ENCODE measurements around the gene GALNT11.
"Not testable (repeated sequence)": the region's sequence is repeated elsewhere in the genome, so short reads cannot be mapped to it uniquely, and the experiment has no call there.

The GALNT11 gene

GRCh38 chr7:152063821-152064220 lies 38.3 kb downstream of the GALNT11 start:
- H2AFZ ChIP-seq (ENCODE audit: low read depth, low read length); H3K27ac ChIP-seq (ENCODE audit: low read length); H3K4me3 ChIP-seq (ENCODE audit: low read depth in 1 of 2, low read length in 2 of 2); DNase-seq; H4K20me1 ChIP-seq (ENCODE audit: insufficient read depth, low read length); H3K27me3 ChIP-seq (ENCODE audit: insufficient read depth, low read length, poor library complexity); H3K4me2 ChIP-seq (ENCODE audit: insufficient read depth, low read length); ATAC-seq (ENCODE audit: insufficient read depth, low read depth); H3K79me2 ChIP-seq (ENCODE audit: insufficient read depth, low read length); H3K9ac ChIP-seq (ENCODE audit: low read depth, low read length); H3K9me3 ChIP-seq (ENCODE audit: insufficient read depth, low read length, severe bottlenecking); H3K36me3 ChIP-seq (ENCODE audit: insufficient read depth, low read length); H3K4me1 ChIP-seq (ENCODE audit: insufficient read depth, low read length): not testable (repeated sequence)

DNA sequence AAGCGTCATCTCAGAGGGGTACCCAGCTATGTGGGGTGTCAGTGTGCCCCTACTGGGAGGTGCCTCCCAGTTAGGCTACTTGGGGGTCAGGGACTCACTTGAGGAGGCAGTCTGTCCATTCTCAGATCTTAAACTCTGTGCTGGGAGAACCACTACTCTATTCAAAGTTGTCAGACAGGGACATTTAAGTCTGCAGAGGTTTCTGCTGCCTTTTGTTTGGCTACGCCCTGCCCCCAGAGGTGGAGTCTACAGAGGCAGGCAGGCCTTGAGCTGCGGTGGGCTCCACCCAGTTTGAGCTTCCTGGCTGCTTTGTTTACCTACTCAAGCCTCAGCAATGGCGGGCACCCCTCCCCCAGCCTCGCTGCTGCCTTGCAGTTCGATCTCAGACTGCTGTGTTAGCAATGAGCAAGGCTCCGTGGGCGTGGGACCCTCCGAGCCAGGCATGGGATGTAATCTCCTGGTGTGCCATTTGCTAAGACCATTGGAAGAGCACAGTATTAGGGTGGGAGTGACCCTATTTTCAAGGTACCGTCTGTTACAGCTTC lies 40.4 kb downstream of the GALNT11 start:
- H3K27me3 ChIP-seq (ENCODE audit: insufficient read depth, low read length, poor library complexity); H3K4me3 ChIP-seq (ENCODE audit: low read depth in 1 of 2, low read length in 2 of 2); H3K9ac ChIP-seq (ENCODE audit: low read depth, low read length); H2AFZ ChIP-seq (ENCODE audit: low read depth, low read length); DNase-seq; H3K79me2 ChIP-seq (ENCODE audit: insufficient read depth, low read length); H4K20me1 ChIP-seq (ENCODE audit: insufficient read depth, low read length); H3K36me3 ChIP-seq (ENCODE audit: insufficient read depth, low read length); H3K4me1 ChIP-seq (ENCODE audit: insufficient read depth, low read length); H3K9me3 ChIP-seq (ENCODE audit: insufficient read depth, low read length, severe bottlenecking); H3K4me2 ChIP-seq (ENCODE audit: insufficient read depth, low read length); H3K27ac ChIP-seq (ENCODE audit: low read length); ATAC-seq (ENCODE audit: insufficient read depth, low read depth): not testable (repeated sequence)

- no peaks in the 10 kb centered on the region for H3K27me3 ChIP-seq (ENCODE audit: insufficient read depth, low read length, poor library complexity)
- no peak overlapping the region for H3K4me3 ChIP-seq (ENCODE audit: low read depth in 1 of 2, low read length in 2 of 2)
- DNase-seq (no peak), ATAC-seq (ENCODE audit: insufficient read depth, low read depth) (no peak)
- TF ChIP-seq, protein P1, sequence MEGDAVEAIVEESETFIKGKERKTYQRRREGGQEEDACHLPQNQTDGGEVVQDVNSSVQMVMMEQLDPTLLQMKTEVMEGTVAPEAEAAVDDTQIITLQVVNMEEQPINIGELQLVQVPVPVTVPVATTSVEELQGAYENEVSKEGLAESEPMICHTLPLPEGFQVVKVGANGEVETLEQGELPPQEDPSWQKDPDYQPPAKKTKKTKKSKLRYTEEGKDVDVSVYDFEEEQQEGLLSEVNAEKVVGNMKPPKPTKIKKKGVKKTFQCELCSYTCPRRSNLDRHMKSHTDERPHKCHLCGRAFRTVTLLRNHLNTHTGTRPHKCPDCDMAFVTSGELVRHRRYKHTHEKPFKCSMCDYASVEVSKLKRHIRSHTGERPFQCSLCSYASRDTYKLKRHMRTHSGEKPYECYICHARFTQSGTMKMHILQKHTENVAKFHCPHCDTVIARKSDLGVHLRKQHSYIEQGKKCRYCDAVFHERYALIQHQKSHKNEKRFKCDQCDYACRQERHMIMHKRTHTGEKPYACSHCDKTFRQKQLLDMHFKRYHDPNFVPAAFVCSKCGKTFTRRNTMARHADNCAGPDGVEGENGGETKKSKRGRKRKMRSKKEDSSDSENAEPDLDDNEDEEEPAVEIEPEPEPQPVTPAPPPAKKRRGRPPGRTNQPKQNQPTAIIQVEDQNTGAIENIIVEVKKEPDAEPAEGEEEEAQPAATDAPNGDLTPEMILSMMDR (IDR thresholded peaks at IDR 0.05; ENCODE audit: borderline replicate concordance, extremely low read depth, low read length, poor library complexity, severe bottlenecking), result no peak
- no peak for TF ChIP-seq EZH2 (IDR thresholded peaks at IDR 0.05; ENCODE audit: borderline replicate concordance, low read depth, low read length, severe bottlenecking)
- no peak overlapping the region for H3K9ac ChIP-seq (ENCODE audit: low read depth, low read length)
- H2AFZ ChIP-seq (ENCODE audit: low read depth, low read length), result no peak overlapping the region
- no peaks in the 10 kb centered on the region for H3K9me3 ChIP-seq (ENCODE audit: insufficient read depth, low read length, severe bottlenecking)
- no peaks in the 10 kb centered on the region for H3K79me2 ChIP-seq (ENCODE audit: insufficient read depth, low read length)
- H3K4me1 ChIP-seq (ENCODE audit: insufficient read depth, low read length), result no peaks in the 10 kb centered on the region
- no peaks in the 10 kb centered on the region for H3K36me3 ChIP-seq (ENCODE audit: insufficient read depth, low read length)
- no peaks in the 10 kb centered on the region for H4K20me1 ChIP-seq (ENCODE audit: insufficient read depth, low read length)
- H3K27ac ChIP-seq (ENCODE audit: low read length), result no peak overlapping the region
- H3K4me2 ChIP-seq (ENCODE audit: insufficient read depth, low read length), result no peak overlapping the region
Observed at GRCh38 chr7:152072421-152072820, 46.9 kb downstream of the GALNT11 start.

- no peak for ATAC-seq (ENCODE audit: insufficient read depth, low read depth)
- H3K79me2 ChIP-seq (ENCODE audit: insufficient read depth, low read length), result no peaks in the 10 kb centered on the region
- no peak overlapping the region for H3K27ac ChIP-seq (ENCODE audit: low read length)
Observed at GRCh38 chr7:152073352-152073751, 47.9 kb downstream of the GALNT11 start.

More at GRCh38 chr7:152073352-152073751, 47.9 kb downstream of the GALNT11 start:
- DNase-seq, result no peak
- H3K9me3 ChIP-seq (ENCODE audit: insufficient read depth, low read length, severe bottlenecking), result no peaks in the 10 kb centered on the region
- H2AFZ ChIP-seq (ENCODE audit: low read depth, low read length), result no peak overlapping the region
- no peak for TF ChIP-seq EZH2 (IDR thresholded peaks at IDR 0.05; ENCODE audit: borderline replicate concordance, low read depth, low read length, severe bottlenecking)
- TF ChIP-seq, protein P1 (IDR thresholded peaks at IDR 0.05; ENCODE audit: borderline replicate concordance, extremely low read depth, low read length, poor library complexity, severe bottlenecking), result no peak
- H3K4me2 ChIP-seq (ENCODE audit: insufficient read depth, low read length), result no peak overlapping the region
- H3K36me3 ChIP-seq (ENCODE audit: insufficient read depth, low read length), result no peaks in the 10 kb centered on the region
- H3K9ac ChIP-seq (ENCODE audit: low read depth, low read length), result no peak overlapping the region
- H3K27me3 ChIP-seq (ENCODE audit: insufficient read depth, low read length, poor library complexity), result no peaks in the 10 kb centered on the region
- no peak overlapping the region for H3K4me3 ChIP-seq (ENCODE audit: low read depth in 1 of 2, low read length in 2 of 2)
- H3K4me1 ChIP-seq (ENCODE audit: insufficient read depth, low read length), result no peaks in the 10 kb centered on the region
- H4K20me1 ChIP-seq (ENCODE audit: insufficient read depth, low read length), result no peaks in the 10 kb centered on the region

Data from DND-41 (cell line).